Astrocyte (in vitro differentiated cells and primary cell): ENCODE data around the gene NFATC1. TPM values are rescaled to one million over a fixed set of nuclear protein-coding genes. Genes with fewer than 3 reads are reported as not detected.

ENCODE experiments used
- DNase-seq: peaks from one replicate; pipeline ENCODE4 v3.0.0-alpha.2; 2010; ENCODE audit warnings: low read depth
- FAIRE-seq: peaks from 2 replicates; lab custom pipeline; 2011; peaks lifted over from hg19 to GRCh38; lab: Jason Lieb, UNC
- H2AFZ ChIP-seq: 2 replicates; pipeline ENCODE4 v1.6.0; 2012; ENCODE audit warnings: low read depth, low read length, inconsistent platforms
- H3K27ac ChIP-seq: 2 replicates; pipeline ENCODE4 v1.5.1; 2011; ENCODE audit warnings: low read depth, low read length, inconsistent platforms
- H3K27me3 ChIP-seq: 2 replicates; pipeline ENCODE4 v1.6.0; 2011; ENCODE audit warnings: low read length, inconsistent platforms; ENCODE audit not compliant: insufficient read depth
- H3K36me3 ChIP-seq: 2 replicates; pipeline ENCODE4 v1.5.1; 2011; ENCODE audit warnings: low read length, inconsistent platforms; ENCODE audit not compliant: insufficient read depth
- H3K4me1 ChIP-seq: 2 replicates; pipeline ENCODE4 v1.5.1; 2011; ENCODE audit warnings: low read length, inconsistent platforms; ENCODE audit not compliant: insufficient read depth
- H3K4me2 ChIP-seq: 2 replicates; pipeline ENCODE4 v1.6.0; 2012; ENCODE audit warnings: low read length, inconsistent platforms
- H3K4me3 ChIP-seq: 2 replicates; pipeline ENCODE4 v1.5.1; 2011; ENCODE audit warnings: low read depth, mild to moderate bottlenecking, low read length, inconsistent platforms; ENCODE audit not compliant: insufficient read depth
- H3K79me2 ChIP-seq: 2 replicates; pipeline ENCODE4 v1.6.0; 2012; ENCODE audit warnings: mild to moderate bottlenecking, low read length, inconsistent platforms; ENCODE audit not compliant: insufficient read depth
- H3K9ac ChIP-seq: 2 replicates; pipeline ENCODE4 v1.6.0; 2012; ENCODE audit warnings: mild to moderate bottlenecking, low read length, inconsistent platforms
- H3K9me3 ChIP-seq: 2 replicates; pipeline ENCODE4 v1.5.1; 2012; ENCODE audit warnings: low read depth, mild to moderate bottlenecking, low read length, inconsistent platforms; ENCODE audit not compliant: insufficient read depth
- H4K20me1 ChIP-seq: 2 replicates; pipeline ENCODE4 v1.6.0; 2012; ENCODE audit warnings: low read length, inconsistent platforms; ENCODE audit not compliant: insufficient read depth
- H3K27ac Mint-ChIP-seq: one replicate; pipeline ENCODE4 v1.8.0; 2021; ENCODE audit warnings: mild to moderate bottlenecking, mixed read lengths; ENCODE audit not compliant: unreplicated experiment
- H3K27me3 Mint-ChIP-seq: one replicate; pipeline ENCODE4 v1.8.0; 2021; ENCODE audit warnings: low read depth, mixed read lengths; ENCODE audit not compliant: unreplicated experiment
- H3K36me3 Mint-ChIP-seq: one replicate; pipeline ENCODE4 v1.8.0; 2021; ENCODE audit warnings: low read depth, mixed read lengths; ENCODE audit not compliant: unreplicated experiment
- H3K4me1 Mint-ChIP-seq: one replicate; pipeline ENCODE4 v1.8.0; 2021; ENCODE audit warnings: low read depth, mixed read lengths; ENCODE audit not compliant: unreplicated experiment
- H3K4me3 Mint-ChIP-seq: one replicate; pipeline ENCODE4 v1.8.0; 2021; ENCODE audit warnings: mild to moderate bottlenecking, moderate library complexity, mixed read lengths; ENCODE audit not compliant: unreplicated experiment
- H3K9me3 Mint-ChIP-seq: one replicate; pipeline ENCODE4 v1.8.0; 2021; ENCODE audit warnings: mild to moderate bottlenecking, mixed read lengths; ENCODE audit not compliant: unreplicated experiment
- EZH2 ChIP-seq: IDR thresholded peaks from 2 replicates; pipeline ENCODE4 v1.6.1; 2012; ENCODE audit warnings: mild to moderate bottlenecking, low read length, inconsistent platforms; ENCODE audit not compliant: insufficient read depth
- total RNA-seq: library from RNA; stranded (reverse); gene quantifications from 2 replicates; pipeline ENCODE4 v1.2.1, GENCODE V29; 2021
- TF ChIP-seq, protein P1 (sequence below): IDR thresholded peaks from 2 replicates; pipeline ENCODE4 v1.5.1; 2011; ENCODE audit warnings: low read depth, mild to moderate bottlenecking, inconsistent platforms, low read length, moderate library complexity; ENCODE audit not compliant: insufficient read depth

Gene NFATC1
- total RNA-seq, 1 donor from 2014 or later, result 11.0 TPM

DNA sequence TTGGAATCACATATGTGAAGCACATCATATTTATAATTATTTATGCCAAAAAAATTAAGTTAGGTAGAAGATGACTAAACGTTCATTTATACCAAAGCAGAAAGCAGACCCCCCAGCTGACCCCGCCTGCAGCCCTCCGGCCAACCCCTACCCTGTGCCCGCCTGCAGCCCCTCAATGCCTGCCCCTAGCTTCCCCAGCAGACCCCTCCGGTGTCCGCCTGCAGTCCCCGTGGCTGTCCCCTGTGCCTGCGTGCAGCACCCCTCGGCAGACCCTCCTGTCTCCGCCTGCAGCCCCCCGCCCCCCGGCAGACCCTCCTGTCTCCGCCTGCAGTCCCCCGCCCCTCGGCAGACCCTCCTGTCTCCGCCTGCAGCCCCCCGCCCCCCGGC lies 136.2 kb downstream of the NFATC1 start:
- peaks cover 2% of the 10 kb centered on the region for H3K36me3 Mint-ChIP-seq
- no peaks in the 10 kb centered on the region for H3K4me1 Mint-ChIP-seq
- no peak overlapping the region for H3K27ac ChIP-seq
- H3K79me2 ChIP-seq, result no peaks in the 10 kb centered on the region
- no peak overlapping the region for H3K4me3 Mint-ChIP-seq
- no peaks in the 10 kb centered on the region for H4K20me1 ChIP-seq
- H3K9ac ChIP-seq, result no peak overlapping the region
- no peaks in the 10 kb centered on the region for H3K9me3 ChIP-seq
- FAIRE-seq (no peak), DNase-seq (no peak)
- H3K4me1 ChIP-seq, result no peaks in the 10 kb centered on the region
- H3K4me2 ChIP-seq, result no peak overlapping the region
- H3K36me3 ChIP-seq, result no peaks in the 10 kb centered on the region
- TF ChIP-seq EZH2, result no peak
- TF ChIP-seq, protein P1, sequence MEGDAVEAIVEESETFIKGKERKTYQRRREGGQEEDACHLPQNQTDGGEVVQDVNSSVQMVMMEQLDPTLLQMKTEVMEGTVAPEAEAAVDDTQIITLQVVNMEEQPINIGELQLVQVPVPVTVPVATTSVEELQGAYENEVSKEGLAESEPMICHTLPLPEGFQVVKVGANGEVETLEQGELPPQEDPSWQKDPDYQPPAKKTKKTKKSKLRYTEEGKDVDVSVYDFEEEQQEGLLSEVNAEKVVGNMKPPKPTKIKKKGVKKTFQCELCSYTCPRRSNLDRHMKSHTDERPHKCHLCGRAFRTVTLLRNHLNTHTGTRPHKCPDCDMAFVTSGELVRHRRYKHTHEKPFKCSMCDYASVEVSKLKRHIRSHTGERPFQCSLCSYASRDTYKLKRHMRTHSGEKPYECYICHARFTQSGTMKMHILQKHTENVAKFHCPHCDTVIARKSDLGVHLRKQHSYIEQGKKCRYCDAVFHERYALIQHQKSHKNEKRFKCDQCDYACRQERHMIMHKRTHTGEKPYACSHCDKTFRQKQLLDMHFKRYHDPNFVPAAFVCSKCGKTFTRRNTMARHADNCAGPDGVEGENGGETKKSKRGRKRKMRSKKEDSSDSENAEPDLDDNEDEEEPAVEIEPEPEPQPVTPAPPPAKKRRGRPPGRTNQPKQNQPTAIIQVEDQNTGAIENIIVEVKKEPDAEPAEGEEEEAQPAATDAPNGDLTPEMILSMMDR, result no peak
- H3K27me3 ChIP-seq, result peaks cover 67% of the 10 kb centered on the region
- H3K4me3 ChIP-seq, result no peak overlapping the region
- H3K27me3 Mint-ChIP-seq, result peaks cover 55% of the 10 kb centered on the region
- peaks cover 2% of the 10 kb centered on the region for H3K9me3 Mint-ChIP-seq
- no peak overlapping the region for H2AFZ ChIP-seq
- no peak overlapping the region for H3K27ac Mint-ChIP-seq

DNA sequence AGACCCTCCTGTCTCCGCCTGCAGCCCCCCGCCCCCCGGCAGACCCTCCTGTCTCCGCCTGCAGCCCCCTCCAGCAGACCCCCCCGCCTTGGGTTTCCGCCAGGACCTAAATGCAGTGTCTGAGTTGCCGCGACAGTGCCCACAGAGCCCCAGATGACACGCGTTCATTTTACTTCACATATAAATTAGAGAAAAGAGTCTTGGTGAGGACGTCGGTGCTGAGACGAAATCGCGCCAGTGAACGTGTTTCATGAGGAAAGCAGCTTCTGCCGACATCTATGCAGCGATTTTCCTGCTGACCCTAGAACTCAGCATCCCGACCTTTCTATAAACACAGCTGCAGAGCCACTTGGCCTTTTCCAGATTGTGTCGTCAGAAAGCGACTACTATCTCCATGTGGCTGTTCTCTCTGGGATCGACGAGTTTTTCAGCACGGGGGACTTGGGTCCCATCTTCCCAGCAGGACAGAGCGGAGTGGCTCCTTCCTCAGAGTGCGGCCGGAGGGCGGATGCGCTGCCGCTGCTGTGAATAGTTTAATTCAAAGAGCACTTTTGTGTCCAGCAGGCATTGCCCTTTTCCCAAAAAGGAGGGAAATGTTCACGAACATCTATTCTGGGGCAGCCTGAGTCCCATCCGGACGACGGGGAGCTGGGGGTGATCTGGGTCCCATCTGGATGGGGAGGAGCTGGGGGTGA lies 136.7 kb downstream of the NFATC1 start:
- Histone ChIP-seq H3K4me2 (no peak overlapping the region), H2AFZ (no peak overlapping the region), H3K9me3 (peaks cover 1% of the 10 kb centered on the region), H3K79me2 (no peaks in the 10 kb centered on the region), H3K27me3 (peaks cover 64% of the 10 kb centered on the region), H3K4me1 (no peaks in the 10 kb centered on the region), H4K20me1 (no peaks in the 10 kb centered on the region), H3K36me3 (no peaks in the 10 kb centered on the region), H3K27ac (no peak overlapping the region), H3K4me3 (no peak overlapping the region), H3K9ac (no peak overlapping the region)
- Mint-ChIP-seq H3K27ac (no peak overlapping the region), H3K36me3 (peaks cover 2% of the 10 kb centered on the region), H3K9me3 (peaks cover 4% of the 10 kb centered on the region), H3K4me3 (no peak overlapping the region), H3K27me3 (peaks cover 51% of the 10 kb centered on the region), H3K4me1 (no peaks in the 10 kb centered on the region)
- TF ChIP-seq, protein P1, result no peak
- no peak for TF ChIP-seq EZH2
- FAIRE-seq (no peak), DNase-seq (peak; percentile 8)

DNA sequence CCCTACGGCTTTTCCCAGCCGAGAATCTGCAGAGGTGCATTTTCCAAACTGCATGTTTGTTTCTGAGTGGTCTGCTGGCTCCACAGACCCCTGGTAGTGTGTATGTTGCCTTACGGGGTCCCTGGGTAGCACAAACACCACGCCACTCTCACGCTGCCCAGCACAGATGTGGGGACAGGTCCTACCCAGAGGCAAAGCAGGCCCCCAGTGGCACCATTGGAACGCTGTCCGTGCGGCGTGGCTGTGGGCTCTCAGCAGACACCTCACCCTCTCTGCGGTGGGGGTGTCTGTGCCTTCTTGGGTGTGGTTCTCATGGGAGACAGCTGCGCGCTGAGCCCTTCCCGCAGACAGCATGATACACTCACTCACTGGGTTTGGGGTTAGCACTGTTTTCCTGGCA lies 137.4 kb downstream of the NFATC1 start:
- Mint-ChIP-seq H3K27me3 (peaks cover 49% of the 10 kb centered on the region), H3K4me3 (no peak overlapping the region), H3K9me3 (peaks cover 8% of the 10 kb centered on the region), H3K27ac (no peak overlapping the region), H3K4me1 (no peaks in the 10 kb centered on the region), H3K36me3 (no peaks in the 10 kb centered on the region)
- no peak overlapping the region for H3K27ac ChIP-seq
- no peak for FAIRE-seq
- H3K9ac ChIP-seq, result no peak overlapping the region
- TF ChIP-seq, protein P1, result no peak
- TF ChIP-seq EZH2, result no peak
- H3K79me2 ChIP-seq, result no peaks in the 10 kb centered on the region
- peaks cover 5% of the 10 kb centered on the region for H3K9me3 ChIP-seq
- peaks cover 58% of the 10 kb centered on the region for H3K27me3 ChIP-seq
- H2AFZ ChIP-seq, result no peak overlapping the region
- DNase-seq, result no peak
- no peaks in the 10 kb centered on the region for H3K36me3 ChIP-seq
- no peaks in the 10 kb centered on the region for H4K20me1 ChIP-seq
- no peak overlapping the region for H3K4me3 ChIP-seq
- H3K4me1 ChIP-seq, result no peaks in the 10 kb centered on the region
- no peak overlapping the region for H3K4me2 ChIP-seq
